ENCODE results near the gene FKBP15. TPM values are rescaled to one million over a fixed set of nuclear protein-coding genes. Genes with fewer than 3 reads are reported as not detected.

Gene FKBP15
- total and polyA plus RNA-seq, 8 donors, result 7.5 to 16.5 (median 10.0) TPM

GRCh38 chr9:113266174-113266573 lies 45.1 kb upstream of the FKBP15 start:
- Histone ChIP-seq H3K9me3 (no peaks in the 10 kb centered on the region), H3K4me1 (no peaks in the 10 kb centered on the region), H3K4me3 (no peak overlapping the region), H3K27me3 (no peaks in the 10 kb centered on the region), H3K27ac (no peak overlapping the region), H3K36me3 (peaks cover 0 to 24% (median 9%) of the 10 kb centered on the region in 3 donors)
- DNase-seq (no peak), ATAC-seq (no peak), FAIRE-seq (no peak)
- intact Hi-C loops (cut with DNase I), result no loop called here
- WGBS, 2 donors, result 91 to 96% methylated on average over 3 of the region's 3 CpGs
- TF ChIP-seq CTCF (IDR thresholded peaks at IDR 0.05), result no peak

- Histone ChIP-seq H3K27me3 (no peaks in the 10 kb centered on the region), H3K27ac (no peak overlapping the region), H3K36me3 (peaks cover 0 to 24% (median 0%) of the 10 kb centered on the region in 3 donors), H3K9me3 (no peaks in the 10 kb centered on the region), H3K4me3 (no peak overlapping the region), H3K4me1 (peaks cover 6 to 11% (median 8%) of the 10 kb centered on the region in 3 donors)
- FAIRE-seq, result no peak
- 78 to 86% methylated on average over 1 of the region's 1 CpG for WGBS, 2 donors
- no peak for TF ChIP-seq CTCF (IDR thresholded peaks at IDR 0.05)
- DNase-seq, result no peak
- intact Hi-C loops (cut with DNase I), result no loop called here
- no peak for ATAC-seq
Measured at GRCh38 chr9:113261917-113262671, 41.0 kb upstream of the FKBP15 start.

- peak in 2 of 4 donors; percentile 72 to 87 for ATAC-seq
- FAIRE-seq, result no peak
- Histone ChIP-seq H3K4me1 (peaks cover 6 to 11% (median 8%) of the 10 kb centered on the region in 3 donors), H3K36me3 (peaks cover 0 to 22% (median 0%) of the 10 kb centered on the region in 3 donors), H3K27ac (no peak overlapping the region), H3K27me3 (no peaks in the 10 kb centered on the region), H3K4me3 (no peak overlapping the region), H3K9me3 (no peaks in the 10 kb centered on the region)
- no peak for TF ChIP-seq CTCF (IDR thresholded peaks at IDR 0.05)
- DNase-seq, result no peak
- WGBS, 2 donors, result 11 to 16% methylated on average over 1 of the region's 1 CpG
- intact Hi-C loops (cut with DNase I), result no loop called here
Measured at GRCh38 chr9:113258282-113258681, 37.2 kb upstream of the FKBP15 start.

- Histone ChIP-seq H3K4me1 (peaks cover 6 to 11% (median 8%) of the 10 kb centered on the region in 3 donors), H3K36me3 (peaks cover 0 to 22% (median 0%) of the 10 kb centered on the region in 3 donors), H3K4me3 (no peak overlapping the region), H3K9me3 (no peaks in the 10 kb centered on the region), H3K27ac (no peak overlapping the region), H3K27me3 (no peaks in the 10 kb centered on the region)
- ATAC-seq (no peak), DNase-seq (no peak), FAIRE-seq (no peak)
- 93 to 96% methylated on average over 3 of the region's 3 CpGs for WGBS, 2 donors
- TF ChIP-seq CTCF (IDR thresholded peaks at IDR 0.05), result no peak
- intact Hi-C loops (cut with DNase I), result no loop called here
Measured at GRCh38 chr9:113257863-113258262, 36.8 kb upstream of the FKBP15 start.

- Histone ChIP-seq H3K4me3 (no peak overlapping the region), H3K9me3 (no peaks in the 10 kb centered on the region), H3K4me1 (peaks cover 6 to 11% (median 8%) of the 10 kb centered on the region in 3 donors), H3K27me3 (no peaks in the 10 kb centered on the region), H3K27ac (no peak overlapping the region), H3K36me3 (peaks cover 0 to 15% (median 0%) of the 10 kb centered on the region in 3 donors)
- FAIRE-seq (no peak), DNase-seq (no peak), ATAC-seq (peak in 1 of 4 donors; percentile 35)
- intact Hi-C loops (cut with DNase I), result no loop called here
- 96% methylated on average over 6 of the region's 6 CpGs for WGBS, 2 donors
- no peak for TF ChIP-seq CTCF (IDR thresholded peaks at IDR 0.05)
Measured at GRCh38 chr9:113255438-113255837, 34.4 kb upstream of the FKBP15 start.

All from pancreas (tissue), 10 donors.